ENCODE data around the gene NAA20. TPM values are rescaled to one million over a fixed set of nuclear protein-coding genes. Genes with fewer than 3 reads are reported as not detected.

Gene NAA20
- total and polyA plus RNA-seq, 2 of the 4 experiments (the other 2 are of a cell fraction): 35.7 to 58.8 TPM

- no peak for TF ChIP-seq CHD1 (IDR thresholded peaks at IDR 0.05; ENCODE audit: low read depth, low read length)
Measured at GRCh38 chr20:20070871-20071726, 53.9 kb downstream of the NAA20 start (continued).

GRCh38 chr20:20073801-20074371 lies 56.7 kb downstream of the NAA20 start:
- CTCF ChIA-PET: interaction anchor here (1.4 kb wide), 1 partner anchor 10 kb away, joined by 4 read pairs; no protein-coding TSS in a partner anchor
- peak overlapping the region; percentile 64 for H3K4me2 ChIP-seq (ENCODE audit: low read depth, low read length)

More at GRCh38 chr20:20073801-20074371, 56.7 kb downstream of the NAA20 start:
- H3K4me1 ChIP-seq (ENCODE audit: control insufficient read depth, insufficient read depth, low read length): no peaks in the 10 kb centered on the region
- H2BK20ac ChIP-seq (ENCODE audit: low read depth, low read length): no peak overlapping the region
- no peak overlapping the region for H2AK9ac ChIP-seq (replicated peaks; ENCODE audit: low read depth, low read length, poor library complexity)
- no peak overlapping the region for H4K5ac ChIP-seq (ENCODE audit: low read depth, low read length)
- no peaks in the 10 kb centered on the region for H3K9me3 ChIP-seq (ENCODE audit: control insufficient read depth, insufficient read depth, low read length)
- dilution Hi-C loops (cut with HindIII; ENCODE audit: low sequenced_read_pairs, unreplicated experiment): no loop called here
- no peak overlapping the region for H3K27ac ChIP-seq (ENCODE audit: insufficient read depth, low read length)
- H3K27me3 ChIP-seq (ENCODE audit: control insufficient read depth, insufficient read depth, low read length): peaks cover 27% of the 10 kb centered on the region
- no peak overlapping the region for H3K14ac ChIP-seq (replicated peaks; ENCODE audit: low read depth, low read length)
- 20% methylated on average over 1 of the region's 15 CpGs; no CpG with 5 or more reads in 1 of the 2 experiments for WGBS, 2 experiments (ENCODE audit: extremely low coverage in 2 of 2, insufficient read length in 1 of 2)
- intact Hi-C loops (cut with micrococcal nuclease): no loop called here
- H2BK15ac ChIP-seq (ENCODE audit: low read depth, low read length): no peak overlapping the region
- ATAC-seq (ENCODE audit: low read depth) (peak; percentile 29), DNase-seq (no peak)
- H3K18ac ChIP-seq (ENCODE audit: low read depth, low read length): no peak overlapping the region
- peak; percentile 12; the same call in 1 of the 2 replicates for TF ChIP-seq CEBPB (IDR thresholded peaks at IDR 0.05; ENCODE audit: low read depth, low read length)
- TF ChIP-seq CTCF (conservative IDR thresholded peaks at IDR 0.05; ENCODE audit: low read depth, low read length): no peak
- no peak overlapping the region; the same call in 1 of the 2 replicates for H3K4me3 ChIP-seq (ENCODE audit: insufficient read depth, low read depth, low read length)
- no peak overlapping the region for H2AK5ac ChIP-seq (ENCODE audit: low read depth, low read length)
- H3K4ac ChIP-seq (ENCODE audit: low read depth, low read length): no peak overlapping the region
- H4K91ac ChIP-seq (ENCODE audit: insufficient read depth, low read depth, low read length): no peak overlapping the region
- H2BK120ac ChIP-seq (ENCODE audit: low read depth, low read length): no peak overlapping the region
- no peak overlapping the region for H3K23ac ChIP-seq (ENCODE audit: low read depth, low read length)
- no peaks in the 10 kb centered on the region for H4K20me1 ChIP-seq (ENCODE audit: insufficient read depth, low read length)
- no peak overlapping the region for H3K56ac ChIP-seq (ENCODE audit: extremely low read depth, insufficient read depth, low read length)
- no TSS peak for BruUV-seq (replicated peaks)
- H3K9ac ChIP-seq (ENCODE audit: low read depth, low read length): no peak overlapping the region
- H2AFZ ChIP-seq (replicated peaks; ENCODE audit: low read length, poor library complexity): peak overlapping the region; percentile 53
- no peaks in the 10 kb centered on the region for H3K9me1 ChIP-seq (ENCODE audit: insufficient read depth, low read length)
- H4K8ac ChIP-seq (ENCODE audit: low read depth in 2 of 2, low read length in 2 of 2): no peak overlapping the region
- H2BK5ac ChIP-seq (ENCODE audit: low read depth, low read length, poor library complexity, severe bottlenecking): no peak overlapping the region
- no peaks in the 10 kb centered on the region for H3K36me3 ChIP-seq (ENCODE audit: control insufficient read depth, insufficient read depth, low read length)
- POLR2A ChIA-PET (ENCODE audit: unreplicated experiment): no interaction called here
- in situ Hi-C loops (cut with MboI; ENCODE audit: low sequenced_read_pairs): loop anchor here (10.0 kb wide), 1 partner anchor 161 kb away; no protein-coding TSS in a partner anchor
- no peaks in the 10 kb centered on the region for H3K79me1 ChIP-seq (ENCODE audit: low read depth in 1 of 2, low read length in 2 of 2)
